Daoy (cell line): Measurements from ENCODE around the gene SLC1A2. TPM values are rescaled to one million over a fixed set of nuclear protein-coding genes. Genes with fewer than 3 reads are reported as not detected.
"Not testable (repeated sequence)": the region's sequence is repeated elsewhere in the genome, so short reads cannot be mapped to it uniquely, and the experiment has no call there.

Experiments used
- DNase-seq: peaks from one replicate; pipeline ENCODE4 v3.0.0-alpha.2; 2015; ENCODE audit warnings: low read depth
- total RNA-seq: library from RNA; depleted of rRNA; stranded (reverse); fragments of >200 nt; shearing (Covaris generic); gene quantifications from 2 replicates; pipeline ENCODE4 v1.2.3, GENCODE V29; 2014

Gene SLC1A2
- total RNA-seq, 1 experiment from 2014 or later: 0.17 TPM

DNA sequence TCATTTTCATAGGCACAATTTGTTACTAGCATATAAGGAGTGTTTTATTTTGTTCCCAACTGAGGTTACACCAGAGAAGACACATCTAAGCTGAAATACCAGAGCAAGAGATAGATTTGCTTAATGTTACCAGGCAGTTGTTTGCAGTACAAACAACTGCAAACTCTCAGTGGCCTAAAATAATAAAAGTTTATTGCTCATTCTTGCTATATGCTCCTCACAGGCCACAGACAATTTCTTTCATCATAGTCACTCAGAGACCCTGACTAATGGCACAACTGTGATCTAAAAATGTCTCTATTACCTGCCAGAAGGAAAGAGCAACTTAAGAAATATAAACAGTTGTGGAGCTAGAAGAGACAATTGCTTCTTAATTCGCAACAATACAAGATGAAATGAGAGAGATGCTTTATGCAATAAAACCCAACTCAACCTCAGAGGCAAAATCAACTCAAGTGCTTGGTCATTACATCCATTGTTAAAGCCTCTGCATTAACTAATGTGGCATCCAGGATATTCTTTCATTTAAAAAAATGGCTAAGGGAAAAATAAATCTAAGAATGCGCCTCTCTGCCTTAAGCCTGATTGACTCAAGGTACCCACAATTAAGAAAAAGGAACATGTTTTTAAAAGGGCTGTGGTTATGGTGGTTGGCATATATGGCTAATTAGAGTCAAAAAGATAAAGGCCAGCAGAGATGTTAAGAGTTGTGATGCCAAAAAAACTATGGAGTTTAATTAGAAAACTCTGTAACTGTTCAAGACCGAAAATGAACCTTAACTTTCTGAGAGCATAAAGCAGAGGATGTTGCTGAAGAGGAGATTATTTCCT, 176.7 kb downstream of the SLC1A2 start:
- no peak for DNase-seq

DNA sequence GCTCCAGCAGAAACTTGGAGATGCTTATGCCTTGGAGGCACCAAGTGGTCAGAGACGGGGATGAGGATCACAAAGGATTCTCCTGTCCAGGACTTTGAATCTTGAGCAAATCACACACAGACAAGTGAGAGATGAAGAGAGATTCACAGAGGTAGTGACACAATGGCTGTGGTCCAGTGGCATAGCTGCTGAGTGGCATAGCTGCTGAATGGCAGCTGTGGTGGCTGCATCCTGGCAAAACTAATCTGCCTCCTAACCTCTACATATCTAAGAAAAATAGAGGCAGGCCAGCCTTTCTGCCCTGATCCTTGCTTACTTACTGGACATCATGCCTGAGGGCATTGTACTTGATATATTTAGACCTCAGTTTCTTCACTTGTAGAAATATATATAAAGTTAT, 177.8 kb downstream of the SLC1A2 start:
- no peak for DNase-seq

DNA sequence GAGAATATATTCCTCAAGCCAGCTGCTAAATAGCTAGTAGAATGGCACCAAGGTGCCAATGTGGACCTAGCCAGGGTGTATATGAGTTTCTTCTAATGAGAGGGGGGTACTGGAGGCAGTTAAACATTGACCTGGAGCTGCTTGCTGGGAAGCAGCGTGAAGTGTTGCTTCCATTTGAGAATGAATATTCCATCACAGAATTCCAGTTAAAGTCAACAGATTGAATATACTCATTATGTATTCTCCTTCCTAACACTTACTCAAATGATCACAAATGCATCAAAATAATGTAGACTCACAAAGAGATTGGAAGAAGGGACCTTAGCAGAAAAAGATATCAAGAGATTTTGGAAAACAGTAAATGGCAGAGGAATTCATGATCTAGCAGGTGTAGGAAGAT, 178.3 kb downstream of the SLC1A2 start:
- no peak for DNase-seq

DNA sequence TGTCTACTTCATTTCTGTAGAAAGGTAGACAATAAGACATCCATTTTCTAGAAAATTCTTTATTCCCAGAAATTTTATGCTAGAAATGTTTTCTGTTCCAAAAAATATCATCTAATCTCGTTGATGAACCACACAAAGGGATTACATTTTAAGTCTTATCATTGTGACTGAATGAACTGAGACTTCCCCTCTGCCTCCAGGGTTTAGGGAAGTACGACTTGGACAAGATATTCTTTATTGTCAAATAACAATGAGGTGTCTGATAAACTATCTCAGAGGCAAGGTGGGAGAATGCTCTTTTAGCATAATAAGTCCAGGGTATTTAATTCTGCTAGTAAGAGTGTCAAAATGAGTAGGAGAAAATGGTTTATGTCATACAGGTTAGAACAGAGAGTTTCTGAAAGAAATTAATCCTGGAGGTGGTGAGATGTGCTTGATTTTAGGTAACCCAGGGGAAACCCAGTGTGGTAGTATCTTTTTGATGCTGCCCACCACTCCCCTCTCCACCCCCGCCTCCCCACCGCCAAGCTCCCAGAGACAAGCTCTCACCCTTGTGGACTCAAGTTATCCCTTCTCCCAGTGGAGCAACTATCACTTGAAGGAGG, 179.8 kb downstream of the SLC1A2 start:
- DNase-seq: no peak

DNA sequence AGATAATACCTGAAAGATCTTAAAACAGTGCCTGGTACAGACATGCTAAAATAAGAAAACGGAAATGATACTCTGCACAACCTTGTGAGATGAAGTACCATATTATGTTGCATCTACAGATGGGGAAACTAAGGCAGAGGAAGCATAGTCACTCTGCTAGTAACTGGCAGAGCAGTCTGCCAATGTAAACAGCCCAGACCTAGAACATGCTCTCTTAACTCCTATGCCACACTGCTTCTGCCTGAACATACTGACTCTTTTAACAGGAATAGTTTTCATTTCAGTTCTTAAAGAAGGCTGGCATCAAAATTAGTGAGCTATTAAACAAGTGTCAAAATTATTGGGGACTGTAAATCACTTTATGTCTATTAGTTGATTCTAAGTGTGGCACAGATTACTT, 180.5 kb downstream of the SLC1A2 start:
- DNase-seq: no peak

DNA sequence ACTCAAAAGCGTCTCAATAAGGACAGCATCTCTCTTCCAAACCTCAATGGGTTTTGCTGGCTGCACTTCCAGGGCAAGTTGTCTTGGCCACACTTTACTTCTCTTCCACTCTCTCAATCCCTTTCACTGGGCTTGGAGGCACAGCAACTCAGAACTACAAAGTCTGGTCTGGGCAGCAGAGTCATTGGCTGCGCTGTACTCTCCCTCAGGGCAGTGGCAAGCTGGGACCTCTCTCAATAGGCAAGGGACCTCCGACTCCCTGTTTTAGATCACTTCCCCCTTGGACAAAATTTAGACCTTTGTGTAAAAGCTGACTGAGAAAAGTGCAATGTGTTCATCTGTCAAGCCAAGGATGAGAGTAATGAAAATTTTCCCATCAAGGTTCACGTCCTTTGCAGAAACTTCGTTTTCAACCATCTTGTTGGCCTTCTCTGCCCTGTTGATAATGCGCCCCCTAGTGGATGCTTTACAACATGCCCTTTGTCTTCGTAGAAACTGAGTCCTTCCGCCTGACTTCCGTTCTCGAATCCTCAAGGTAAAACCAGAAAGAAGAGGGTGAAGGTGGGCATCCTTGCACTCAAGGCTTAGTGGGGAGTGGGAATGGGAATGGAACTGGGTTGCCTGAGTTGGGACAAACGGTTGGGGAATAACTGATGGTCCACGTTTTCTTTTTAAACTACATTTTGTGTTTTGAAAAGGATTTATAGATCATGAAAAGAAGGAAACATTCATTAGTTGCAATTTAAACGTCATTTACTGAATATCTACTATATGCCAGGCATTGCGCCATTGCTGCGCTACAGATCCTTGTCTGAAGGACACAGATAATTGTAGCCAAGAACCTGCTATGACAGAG, 181.3 kb downstream of the SLC1A2 start:
- DNase-seq: peak; percentile 55

DNA sequence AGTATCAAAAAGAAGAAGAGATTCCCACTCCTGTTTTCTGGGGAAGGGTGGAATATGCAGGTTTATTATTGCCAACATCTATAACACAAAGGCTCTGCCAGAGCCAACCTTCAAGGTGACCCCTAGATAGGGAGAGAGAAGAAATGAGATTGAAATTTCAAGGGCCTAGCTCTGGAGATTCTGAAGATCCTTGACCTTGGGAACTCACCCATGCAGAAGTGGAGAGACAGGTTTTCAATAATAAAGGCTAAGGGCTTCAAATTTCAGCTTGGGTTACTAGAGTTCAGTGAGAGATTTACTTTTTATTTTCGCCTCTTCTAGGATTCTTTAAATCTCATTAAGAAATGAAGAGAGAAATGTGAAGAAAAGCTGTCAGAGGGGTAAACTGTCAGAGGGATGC, 182.0 kb downstream of the SLC1A2 start:
- no peak for DNase-seq

DNA sequence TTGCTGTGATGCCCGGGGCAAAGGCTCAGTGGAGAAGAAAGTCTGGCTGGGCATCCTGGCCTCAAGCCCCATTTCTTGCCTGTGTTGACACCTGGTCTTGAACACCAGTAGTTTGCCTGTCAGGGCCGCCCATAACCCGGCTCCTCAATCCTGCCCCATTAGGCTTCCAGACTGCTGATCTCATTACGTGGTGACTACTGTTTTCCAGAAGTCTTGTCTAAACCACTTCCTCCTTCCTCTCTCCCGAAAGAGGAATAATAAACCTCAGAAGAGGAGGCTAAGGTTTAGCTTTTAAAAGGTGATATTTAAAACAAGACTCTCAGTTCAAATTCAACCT, 182.7 kb downstream of the SLC1A2 start:
- DNase-seq: peak; percentile 83

DNA sequence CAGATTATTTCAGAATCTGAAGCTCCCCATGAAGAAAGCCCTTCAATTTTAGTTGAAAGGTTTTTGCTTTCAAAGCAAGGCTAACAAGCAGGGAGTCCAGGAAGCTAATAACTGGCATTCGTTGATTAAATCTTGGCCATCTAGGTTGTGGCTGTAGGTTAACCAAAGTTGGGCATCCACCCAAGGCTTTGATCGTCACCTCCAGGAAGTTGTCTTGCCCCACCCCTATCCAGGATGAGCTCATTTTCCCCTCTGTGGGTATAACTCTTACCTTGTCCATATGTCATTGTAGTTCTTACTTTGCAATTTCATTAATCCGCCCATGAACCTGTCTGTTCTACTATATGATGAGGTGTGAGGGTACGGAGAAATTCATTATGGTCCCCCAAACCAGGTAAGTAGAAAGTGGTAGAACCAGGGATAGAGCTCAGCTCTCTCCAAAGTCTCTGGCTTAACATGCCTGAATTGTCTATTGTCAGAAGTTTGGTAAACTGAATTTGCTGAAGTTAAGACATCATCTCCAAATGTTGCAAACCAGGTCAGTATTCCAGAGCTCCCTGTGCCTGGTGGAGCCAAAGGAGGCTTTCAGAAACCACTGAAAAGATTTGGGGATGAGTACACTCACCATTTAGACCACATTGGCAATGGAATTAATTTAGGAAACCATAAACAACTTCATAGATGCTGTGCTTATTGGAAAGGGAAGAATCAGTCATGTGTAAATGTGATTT, 183.3 kb downstream of the SLC1A2 start:
- DNase-seq: peak; percentile 90

DNA sequence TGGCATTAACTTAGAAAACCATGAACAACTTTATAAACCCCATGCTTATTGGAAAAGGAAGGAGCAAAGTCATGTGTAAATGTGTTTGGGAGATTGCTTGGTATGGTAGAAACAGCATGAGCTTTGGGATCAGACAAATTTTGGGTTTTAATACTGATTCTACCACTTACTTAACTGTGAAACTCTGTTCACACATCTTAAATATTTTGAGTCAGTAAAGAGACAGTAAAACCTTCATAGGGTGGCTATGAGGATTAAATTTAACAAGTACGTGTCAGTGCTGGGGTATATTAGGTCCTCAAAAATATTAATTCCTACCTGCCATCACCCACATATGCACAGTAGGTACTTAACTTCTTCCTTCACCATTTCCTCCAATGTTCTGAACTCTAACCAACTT, 183.9 kb downstream of the SLC1A2 start:
- DNase-seq: no peak

DNA sequence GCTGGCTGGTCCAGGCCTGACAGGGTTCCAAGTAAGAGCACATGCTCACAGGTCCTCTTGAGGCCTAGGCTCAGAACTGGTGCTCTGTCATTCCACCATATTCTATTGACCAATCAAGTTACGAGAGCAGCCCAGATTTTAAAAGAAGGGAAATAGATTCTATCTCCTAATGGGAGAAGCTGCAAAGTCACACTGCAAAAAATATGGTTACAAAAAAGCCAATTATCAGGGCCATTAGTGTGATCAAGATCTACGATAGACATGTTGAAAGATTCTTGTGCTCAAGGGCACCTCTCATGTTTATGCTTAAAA, 184.2 kb downstream of the SLC1A2 start:
- no peak for DNase-seq

DNA sequence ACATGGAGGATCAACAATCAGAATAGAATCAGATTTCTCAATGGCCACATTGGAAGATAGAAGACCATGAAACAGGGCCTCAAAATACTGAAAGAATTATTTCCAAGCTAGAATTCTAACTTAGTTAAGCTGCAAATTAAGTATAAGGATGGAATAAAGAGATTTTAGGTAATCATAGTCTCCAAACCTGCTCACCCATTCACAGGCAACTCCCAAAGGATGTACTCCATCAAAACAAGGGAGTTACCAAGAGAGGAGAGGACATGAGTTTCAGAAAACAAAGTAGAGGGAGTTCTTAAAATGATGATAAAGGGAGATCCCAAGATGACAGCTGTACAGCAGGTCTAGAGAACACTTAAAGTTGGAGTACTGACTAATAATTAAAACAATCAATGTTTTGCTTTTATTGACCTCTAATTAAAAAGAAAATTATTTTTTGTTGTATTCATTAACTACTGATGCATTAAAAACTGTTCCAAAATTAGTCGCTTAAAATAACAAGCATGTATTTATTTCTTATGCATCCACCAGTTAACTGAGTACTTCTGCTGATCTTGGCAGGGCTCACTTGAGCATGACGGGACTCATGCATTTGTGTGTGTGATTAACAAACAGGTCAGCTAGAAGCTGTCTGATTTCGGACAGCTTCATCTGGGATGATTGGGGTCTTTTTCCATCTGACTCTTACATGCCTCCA, 184.8 kb downstream of the SLC1A2 start:
- DNase-seq: no peak

DNA sequence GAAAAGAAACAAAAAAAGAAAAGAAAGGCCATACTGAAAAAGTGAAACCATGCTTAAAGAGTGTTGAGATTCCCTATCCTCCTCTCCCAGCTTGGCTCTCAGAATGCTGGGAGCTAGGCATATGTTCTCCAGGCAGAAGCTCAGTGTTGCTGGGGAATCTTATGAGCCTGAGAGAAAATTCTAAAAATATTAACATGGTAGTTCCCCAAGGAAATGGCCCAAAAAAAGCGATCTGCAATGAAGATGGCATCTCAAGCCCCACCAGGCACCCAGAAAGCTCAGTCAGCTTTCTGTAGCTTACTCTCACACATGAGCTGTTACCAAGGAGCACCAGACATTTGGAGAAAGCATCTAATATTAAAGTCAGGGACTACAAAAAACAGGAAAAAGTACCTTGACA, 185.8 kb downstream of the SLC1A2 start:
- DNase-seq: no peak

DNA sequence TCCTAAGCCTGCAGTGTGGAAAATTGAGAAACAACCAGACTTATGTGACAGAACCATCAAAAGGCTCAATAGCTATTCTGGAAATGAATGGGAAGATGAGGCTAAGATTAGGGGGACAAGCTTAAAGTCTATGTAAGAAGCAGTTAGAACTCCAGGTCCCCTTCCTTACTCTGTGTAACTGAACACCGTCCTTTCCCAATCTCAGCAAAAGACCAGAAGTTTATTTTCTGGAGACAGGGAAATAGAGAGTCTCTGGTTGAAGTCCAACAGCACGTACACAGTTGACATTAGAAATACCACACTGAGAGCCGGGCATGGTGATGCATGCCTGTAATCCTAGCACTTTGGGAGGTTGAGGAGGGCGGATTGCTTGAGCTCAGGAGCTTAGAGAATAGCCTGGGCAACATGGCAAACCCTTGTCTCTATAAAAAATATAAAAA, 186.4 kb downstream of the SLC1A2 start:
- DNase-seq: no peak

DNA sequence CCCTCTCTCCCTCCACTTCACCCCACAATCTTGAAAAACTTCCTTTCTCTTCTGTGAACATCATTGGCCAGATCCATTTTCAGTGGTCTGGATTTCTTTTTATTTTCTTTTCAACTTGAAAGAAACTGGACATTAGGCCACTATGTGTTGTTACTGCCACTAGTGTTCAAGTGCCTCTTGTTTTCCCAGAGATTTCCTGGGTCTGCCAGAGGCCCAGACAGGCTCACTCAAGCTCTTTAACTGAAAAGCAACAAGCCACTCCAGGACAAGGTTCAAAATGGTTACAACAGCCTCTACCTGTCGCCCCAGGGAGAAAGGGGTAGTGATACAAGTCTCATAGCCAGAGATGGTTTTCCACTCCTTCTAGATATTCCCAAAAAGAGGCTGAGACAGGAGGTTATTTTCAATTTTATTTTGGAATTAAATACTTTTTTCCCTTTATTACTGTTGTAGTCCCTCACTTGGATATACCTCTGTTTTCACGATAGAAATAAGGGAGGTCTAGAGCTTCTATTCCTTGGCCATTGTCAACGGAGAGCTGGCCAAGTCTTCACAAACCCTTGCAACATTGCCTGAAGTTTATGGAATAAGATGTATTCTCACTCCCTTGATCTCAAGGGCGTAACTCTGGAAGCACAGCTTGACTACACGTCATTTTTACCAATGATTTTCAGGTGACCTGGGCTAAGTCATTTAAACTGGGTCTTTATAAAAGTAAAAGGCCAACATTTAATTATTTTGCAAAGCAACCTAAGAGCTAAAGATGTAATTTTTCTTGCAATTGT, 188.1 kb downstream of the SLC1A2 start:
- no peak for DNase-seq

DNA sequence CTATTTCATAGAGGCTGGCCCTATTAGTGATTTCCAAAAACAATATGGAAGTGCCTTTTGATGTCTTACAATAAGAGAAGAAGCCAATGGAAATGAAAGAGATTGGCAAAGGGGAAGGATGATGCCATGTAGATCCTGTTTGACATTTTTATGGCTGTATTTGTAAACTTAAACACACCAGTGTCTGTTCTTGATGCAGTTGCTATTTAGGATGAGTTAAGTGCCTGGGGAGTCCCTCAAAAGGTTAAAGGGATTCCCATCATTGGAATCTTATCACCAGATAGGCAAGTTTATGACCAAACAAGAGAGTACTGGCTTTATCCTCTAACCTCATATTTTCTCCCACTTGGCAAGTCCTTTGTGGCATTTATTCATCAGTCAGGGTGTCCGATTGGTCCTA, 189.0 kb downstream of the SLC1A2 start:
- no peak for DNase-seq

DNA sequence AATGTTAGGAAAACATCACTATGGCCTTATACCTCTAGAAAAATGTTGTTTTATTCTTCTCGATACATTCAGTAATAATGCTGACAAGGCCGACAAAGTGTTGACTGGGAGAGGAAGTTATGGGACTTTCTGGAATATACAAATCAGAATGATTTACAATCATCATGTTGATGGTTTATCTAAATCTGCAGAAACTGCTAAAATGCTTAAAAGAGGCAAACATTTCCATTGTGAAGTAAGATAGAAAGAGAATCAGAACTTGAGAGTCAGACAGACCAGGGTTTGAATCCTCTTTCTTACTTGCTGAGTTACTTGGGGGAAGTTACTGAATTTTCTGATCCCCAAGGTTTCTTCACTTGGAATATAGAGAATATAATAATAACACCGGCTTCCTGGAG, 191.0 kb downstream of the SLC1A2 start:
- no peak for DNase-seq

DNA sequence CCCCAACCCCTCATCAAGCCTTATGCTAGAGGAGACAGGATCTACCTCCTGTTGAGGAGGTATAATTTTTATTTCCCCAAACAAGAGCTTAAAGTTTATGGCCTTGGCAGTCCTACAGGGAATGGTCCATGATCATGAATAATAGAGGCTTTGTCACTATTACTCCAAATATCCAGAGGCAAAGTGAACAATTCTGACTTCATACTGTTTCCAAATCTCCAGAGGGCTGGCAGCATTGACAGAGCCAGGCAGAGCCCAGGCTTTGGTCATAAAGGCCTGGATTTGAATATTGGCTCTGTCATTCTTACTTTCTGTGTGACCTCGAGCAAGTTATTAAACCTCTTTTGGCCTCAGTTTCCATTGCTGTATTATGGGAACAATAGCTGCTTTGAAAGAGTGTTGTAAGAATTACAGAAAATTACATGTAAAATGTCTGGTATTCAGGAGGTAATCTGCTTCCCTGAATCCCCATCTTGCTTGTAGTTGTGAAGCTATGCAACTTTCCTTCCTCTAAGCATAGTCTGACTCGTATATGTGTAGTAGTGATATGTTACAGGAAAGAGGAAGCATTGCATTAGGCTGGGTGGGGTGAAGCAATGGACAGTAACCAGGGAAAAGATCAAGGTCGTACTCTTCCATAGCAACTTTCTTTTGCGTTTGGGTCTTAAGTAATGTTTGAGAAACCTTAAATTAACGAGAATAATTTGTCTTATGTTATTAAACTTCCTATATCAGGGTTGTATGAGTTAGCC, 191.6 kb downstream of the SLC1A2 start:
- DNase-seq: no peak

DNA sequence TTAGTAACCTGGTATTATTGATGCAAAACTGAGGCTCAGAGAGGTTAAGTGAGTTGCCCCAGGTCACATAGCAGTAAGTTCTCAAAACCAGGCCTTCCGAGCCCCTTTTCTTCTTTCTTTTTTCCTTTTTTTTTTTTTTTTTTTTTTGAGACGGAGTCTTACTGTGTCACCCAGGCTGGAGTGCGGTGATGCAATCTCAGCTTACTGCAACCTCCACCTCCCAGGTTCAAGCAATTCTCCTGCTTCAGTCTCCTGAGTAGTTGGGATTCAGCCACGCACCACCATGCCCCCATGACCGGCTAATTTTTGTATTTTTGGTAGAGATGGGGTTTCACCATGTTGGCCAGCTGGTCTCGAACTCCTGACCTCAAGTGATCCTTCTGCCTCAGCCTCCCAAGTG, 192.6 kb downstream of the SLC1A2 start:
- DNase-seq: not testable (repeated sequence)

DNA sequence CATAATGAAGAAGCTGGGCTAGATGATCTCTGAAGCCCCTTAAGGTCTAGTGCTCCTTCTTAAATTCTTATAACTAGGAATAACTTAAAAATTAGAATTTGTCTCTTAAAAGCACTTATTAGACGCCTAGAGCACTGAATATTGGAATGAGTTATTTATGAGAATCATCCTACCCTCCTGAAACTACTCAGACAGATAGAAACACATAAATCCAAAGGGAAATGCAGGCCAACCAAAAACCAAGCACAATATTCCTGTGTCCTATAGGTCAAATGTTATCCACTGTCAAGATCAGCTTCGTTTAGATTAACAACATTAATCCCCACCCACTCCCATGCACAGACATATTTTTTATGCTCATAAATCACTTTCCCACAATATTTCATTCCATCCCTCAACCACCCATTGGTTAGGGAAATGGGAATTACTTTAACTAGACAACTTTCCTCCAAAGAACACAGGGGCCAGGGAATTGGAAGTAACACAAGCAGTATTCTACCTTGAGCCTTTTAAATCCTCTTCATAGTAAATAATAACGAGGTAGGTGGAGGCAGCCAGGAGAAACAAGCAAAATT, 193.3 kb downstream of the SLC1A2 start:
- no peak for DNase-seq
